Stimulated activated CD4-positive, alpha-beta T cell treated with anti-CD3 and anti-CD28 coated beads, Interleukin-1b, Interleukin-23, amount 100 ng/mL, for 4 hours (primary cell): ENCODE measurements around the gene RDH14.

Source experiments
- DNase-seq, 2 donors: peaks; one replicate each; pipeline ENCODE4 v3.0.0-alpha.2; 2020; ENCODE audit warnings: low read depth in 2 of 2

RDH14 gene

GRCh38 chr2:18522484-18523146, 37.8 kb downstream of the RDH14 start:
- no peak for DNase-seq

- DNase-seq = peak; percentile 65 to 72
These were observed 39.7 kb downstream of the RDH14 start for GRCh38 chr2:18520451-18521425.

- no peak for DNase-seq
These were observed 40.5 kb downstream of the RDH14 start for GRCh38 chr2:18519914-18520450.

- DNase-seq = no peak
These were observed 42.0 kb downstream of the RDH14 start for GRCh38 chr2:18518116-18519111.

GRCh38 chr2:18517386-18517785, 43.1 kb downstream of the RDH14 start:
- no peak for DNase-seq

GRCh38 chr2:18516112-18516511, 44.3 kb downstream of the RDH14 start:
- DNase-seq = no peak

- DNase-seq = no peak
These were observed 45.7 kb downstream of the RDH14 start for GRCh38 chr2:18514526-18515461.

- no peak for DNase-seq
These were observed 49.7 kb downstream of the RDH14 start for GRCh38 chr2:18510775-18511174.

- no peak for DNase-seq
These were observed 53.5 kb downstream of the RDH14 start for GRCh38 chr2:18506883-18507509.

GRCh38 chr2:18505703-18506341, 54.6 kb downstream of the RDH14 start:
- DNase-seq = no peak
